ENCODE data around the gene RPS26. TPM values are rescaled to one million over a fixed set of nuclear protein-coding genes. Genes with fewer than 3 reads are reported as not detected.
"Not testable (repeated sequence)": the region's sequence is repeated elsewhere in the genome, so short reads cannot be mapped to it uniquely, and the experiment has no call there.

RPS26 gene
- 45.3 TPM for total RNA-seq
- long read RNA-seq, partial matches to known transcripts = 2 of 9 reads
- long read RNA-seq, other reads (novel, unspliced or antisense) = 1 of 9 reads

- DNase-seq (ENCODE audit: low spot score) = peak; percentile 97
Observed at GRCh38 chr12:56041552-56042429, at the start of gene RPS26. RPS26 (plus strand) TSS chr12:56041918; CDS start chr12:56042167, 249 bp downstream.

- no peak for DNase-seq (ENCODE audit: low spot score)
Observed at GRCh38 chr12:55993230-55993853, 48.4 kb upstream of the RPS26 start.

- DNase-seq (ENCODE audit: low spot score) = no peak
Observed at GRCh38 chr12:55995366-55995765, 46.4 kb upstream of the RPS26 start.

- DNase-seq (ENCODE audit: low spot score) = no peak
Observed at GRCh38 chr12:55996201-55996714, 45.5 kb upstream of the RPS26 start.

- peak; percentile 97 for DNase-seq (ENCODE audit: low spot score)
Observed at GRCh38 chr12:55996715-55997534, 44.8 kb upstream of the RPS26 start, which contains the start of gene SUOX. SUOX (plus strand) TSS chr12:55997276; CDS start chr12:56002222, 4,946 bp downstream.

DNA sequence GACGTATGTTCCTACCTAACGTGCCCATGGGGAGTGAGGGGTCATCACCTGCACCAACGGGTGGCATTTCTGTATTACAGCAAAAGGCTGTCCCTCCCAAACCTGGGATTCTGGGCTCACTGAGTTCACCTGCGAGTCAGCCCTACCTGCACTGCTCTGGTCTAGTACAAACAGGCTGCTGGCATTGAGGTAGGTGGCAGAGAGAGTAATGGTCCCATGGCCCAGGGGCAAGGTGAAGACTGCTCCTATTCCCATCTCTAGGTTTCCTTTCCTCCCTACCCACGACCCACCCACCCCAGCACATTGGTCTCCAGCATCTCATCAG is 44.2 kb upstream of the RPS26 start:
- no peak for DNase-seq (ENCODE audit: low spot score)

DNA sequence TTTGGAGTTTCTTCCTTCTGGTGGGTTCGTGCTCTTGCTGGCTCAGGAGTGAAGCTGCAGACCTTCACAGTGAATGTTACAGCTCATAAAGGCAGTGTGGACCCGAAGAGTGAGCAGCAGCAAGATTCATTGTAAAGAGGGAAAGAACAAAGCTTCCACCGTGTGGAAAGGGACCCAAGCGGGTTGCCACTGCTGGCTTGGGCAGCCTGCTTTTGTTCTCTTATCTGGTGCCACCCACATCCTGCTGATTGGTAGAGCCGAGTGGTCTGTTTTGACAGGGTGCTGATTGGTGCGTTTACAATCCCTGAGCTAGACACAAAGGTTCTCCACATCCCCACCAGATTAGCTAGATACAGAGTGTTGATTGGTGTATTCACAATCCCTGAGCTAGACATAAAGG is 42.2 kb upstream of the RPS26 start:
- DNase-seq (ENCODE audit: low spot score) = not testable (repeated sequence)

DNA sequence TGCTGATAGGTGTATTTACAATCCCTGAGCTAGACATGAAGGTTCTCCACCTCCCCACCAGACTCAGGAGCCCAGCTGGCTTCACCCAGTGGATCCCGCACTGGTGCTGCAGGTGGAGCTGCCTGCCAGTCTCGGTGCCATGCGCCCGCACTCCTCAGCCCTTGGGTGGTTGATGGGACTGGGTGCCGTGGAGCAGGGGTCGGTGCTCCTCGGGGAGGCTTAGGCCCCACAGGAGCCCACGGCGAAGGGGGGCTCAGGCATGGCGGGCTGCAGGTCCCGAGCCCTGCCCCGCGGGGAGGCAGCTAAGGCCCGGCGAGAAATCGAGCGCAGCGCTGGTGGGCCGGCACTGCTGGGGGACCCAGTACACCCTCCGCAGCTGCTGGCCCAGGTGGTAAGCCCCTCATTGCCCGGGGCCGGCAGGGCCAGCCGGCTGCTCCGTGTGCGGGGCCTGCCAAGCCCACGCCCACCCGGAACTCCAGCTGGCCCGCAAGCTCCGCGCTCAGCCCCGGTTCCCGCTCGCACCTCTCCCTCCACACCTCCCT is 41.6 kb upstream of the RPS26 start:
- DNase-seq (ENCODE audit: low spot score) = not testable (repeated sequence)

DNA sequence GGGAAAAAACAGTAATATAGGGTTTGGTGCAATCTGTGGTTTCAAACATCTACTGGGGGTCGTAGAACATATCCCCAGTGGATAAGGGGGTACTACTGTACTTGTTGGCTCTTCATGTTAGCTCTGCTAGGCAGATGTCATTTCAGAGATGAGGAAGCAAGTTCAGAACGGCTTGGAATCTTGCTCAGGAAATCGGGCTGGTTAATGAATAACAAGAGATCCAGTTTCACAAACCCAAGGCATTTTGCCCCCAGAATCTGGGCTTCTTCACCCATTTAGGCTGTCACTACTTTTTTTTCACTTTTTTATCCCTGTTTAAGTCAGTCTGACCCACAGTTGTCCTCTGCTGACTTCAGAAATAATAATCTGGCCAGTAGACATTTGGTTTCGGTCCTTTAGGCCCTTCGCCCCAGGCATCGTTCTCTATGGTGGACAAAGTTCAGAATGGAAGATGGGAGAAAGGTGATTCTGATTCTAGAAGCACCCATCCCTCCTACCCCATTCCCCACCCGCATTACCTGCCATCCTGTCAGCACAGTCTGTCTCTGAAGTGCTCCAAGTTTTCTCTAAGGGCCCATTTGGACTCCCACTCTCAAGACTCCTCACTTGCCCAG is 40.1 kb upstream of the RPS26 start:
- no peak for DNase-seq (ENCODE audit: low spot score)

DNA sequence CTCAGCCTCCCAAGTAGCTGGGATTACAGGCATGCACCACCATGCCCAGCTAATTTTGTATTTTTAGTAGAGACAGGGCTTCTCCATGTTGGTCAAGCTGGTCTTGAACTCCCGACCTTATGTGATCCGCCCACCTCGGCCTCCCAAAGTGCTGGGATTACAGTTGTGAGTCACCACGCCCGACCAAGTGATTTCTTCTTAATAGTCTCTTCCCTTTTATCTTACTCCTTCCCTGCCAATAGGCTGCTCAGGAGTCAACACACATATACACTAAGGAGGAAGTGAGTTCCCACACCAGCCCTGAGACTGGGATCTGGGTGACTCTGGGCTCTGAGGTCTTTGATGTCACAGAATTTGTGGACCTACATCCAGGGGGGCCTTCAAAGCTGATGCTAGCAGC is 38.3 kb upstream of the RPS26 start:
- not testable (repeated sequence) for DNase-seq (ENCODE audit: low spot score)

DNA sequence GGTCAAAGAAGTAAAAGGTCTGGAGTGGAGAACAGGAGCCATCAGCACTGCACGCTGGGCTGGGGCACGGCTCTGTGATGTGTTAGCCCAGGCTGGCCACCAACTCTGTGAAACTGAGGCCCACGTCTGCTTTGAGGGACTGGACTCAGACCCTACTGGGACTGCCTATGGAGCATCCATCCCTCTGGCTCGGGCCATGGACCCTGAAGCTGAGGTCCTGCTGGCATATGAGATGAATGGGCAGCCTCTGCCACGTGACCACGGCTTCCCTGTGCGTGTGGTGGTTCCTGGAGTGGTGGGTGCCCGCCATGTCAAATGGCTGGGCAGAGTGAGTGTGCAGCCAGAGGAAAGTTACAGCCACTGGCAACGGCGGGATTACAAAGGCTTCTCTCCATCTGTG is 37.5 kb upstream of the RPS26 start:
- DNase-seq (ENCODE audit: low spot score) = no peak

GRCh38 chr12:56007564-56008559 is 33.9 kb upstream of the RPS26 start:
- no peak for DNase-seq (ENCODE audit: low spot score)

GRCh38 chr12:56010111-56010570 is 31.6 kb upstream of the RPS26 start:
- DNase-seq (ENCODE audit: low spot score) = no peak

GRCh38 chr12:56011509-56012090 is 30.1 kb upstream of the RPS26 start:
- no peak for DNase-seq (ENCODE audit: low spot score)

- no peak for DNase-seq (ENCODE audit: low spot score)
Observed at GRCh38 chr12:56013482-56013881, 28.2 kb upstream of the RPS26 start.

DNA sequence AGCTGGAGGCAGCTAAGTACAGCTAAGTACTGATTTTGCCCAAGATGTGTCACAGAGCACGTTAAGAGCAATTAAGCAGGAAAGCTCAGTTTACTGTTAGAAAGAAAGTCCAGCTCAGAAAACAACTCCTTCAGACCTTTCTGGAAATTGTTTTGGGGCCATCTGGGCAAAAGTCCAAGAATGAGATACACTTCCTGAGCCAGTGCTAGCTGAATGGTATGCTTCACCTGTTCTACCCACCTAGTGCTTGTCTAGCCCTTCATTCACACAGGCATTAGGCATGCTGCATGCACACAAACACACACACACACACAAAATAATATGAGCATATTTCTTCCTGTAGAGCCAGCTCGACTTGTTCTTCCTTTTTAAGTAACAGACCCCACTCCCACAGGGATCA is 27.5 kb upstream of the RPS26 start:
- DNase-seq (ENCODE audit: low spot score) = no peak

- no peak for DNase-seq (ENCODE audit: low spot score)
Observed at GRCh38 chr12:56017181-56017580, 24.5 kb upstream of the RPS26 start.

- no peak for DNase-seq (ENCODE audit: low spot score)
Observed at GRCh38 chr12:56018356-56018755, 23.4 kb upstream of the RPS26 start.
